A204.1 (cell line): ENCODE results near the gene RO60.
"Not testable (repeated sequence)": the region's sequence is repeated elsewhere in the genome, so short reads cannot be mapped to it uniquely, and the experiment has no call there.

Experiments
- FAIRE-seq: peaks from 2 replicates; lab custom pipeline; 2012; peaks lifted over from hg19 to GRCh38; lab: Jason Lieb, UNC

Gene RO60

GRCh38 chr1:193059282-193060114 lies at the start of gene RO60, which contains the start of gene UCHL5:
TSS of gene RO60 (plus strand) at chr1:193059612. CDS start at chr1:193069055, 9,443 bp downstream.
TSS of gene UCHL5 (minus strand) at chr1:193059360. CDS start at chr1:193059260, 100 bp downstream.
- FAIRE-seq: peak; percentile 94

- peak; percentile 11 for FAIRE-seq
Measured at GRCh38 chr1:193011406-193011805, 48.0 kb upstream of the RO60 start.

- FAIRE-seq: no peak
Measured at GRCh38 chr1:193013005-193013404, 46.4 kb upstream of the RO60 start.

DNA sequence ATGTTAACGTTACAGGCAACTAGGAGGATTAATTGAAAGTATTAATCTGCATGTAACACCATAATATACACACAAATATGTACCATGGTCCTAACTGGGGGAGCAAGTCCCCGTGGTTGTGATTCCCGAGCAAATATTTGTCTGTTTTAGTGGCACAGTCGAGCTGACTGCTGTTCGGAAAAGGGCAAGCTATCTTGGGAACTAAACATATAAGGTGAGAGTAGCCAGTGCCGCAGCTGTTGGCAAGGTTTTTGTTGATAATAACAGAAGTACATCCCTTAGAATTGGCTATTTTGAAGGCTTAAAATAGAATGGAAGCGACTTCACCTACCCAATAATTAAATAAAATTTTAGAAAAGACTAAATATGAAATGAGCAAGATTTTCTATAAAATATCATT lies 45.7 kb upstream of the RO60 start:
- FAIRE-seq: no peak

DNA sequence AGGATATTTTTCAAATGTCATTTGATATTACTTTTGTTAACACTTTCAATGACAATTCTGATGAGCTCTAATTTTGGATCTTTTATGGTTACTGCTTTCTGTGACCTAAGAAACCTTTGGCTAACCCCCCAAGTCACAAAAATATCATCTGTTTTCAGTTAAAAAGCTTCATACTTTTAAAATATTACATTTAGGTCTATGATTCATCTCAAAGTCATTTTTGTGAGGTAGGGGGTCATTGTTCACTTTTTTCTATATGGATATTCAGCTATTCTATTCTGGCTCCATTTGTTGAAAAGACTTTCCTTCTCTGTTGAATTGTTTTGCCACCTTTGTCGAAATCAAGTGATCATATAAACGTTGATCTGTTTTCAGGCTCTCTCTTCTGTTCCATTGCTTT lies 45.0 kb upstream of the RO60 start:
- FAIRE-seq: no peak

DNA sequence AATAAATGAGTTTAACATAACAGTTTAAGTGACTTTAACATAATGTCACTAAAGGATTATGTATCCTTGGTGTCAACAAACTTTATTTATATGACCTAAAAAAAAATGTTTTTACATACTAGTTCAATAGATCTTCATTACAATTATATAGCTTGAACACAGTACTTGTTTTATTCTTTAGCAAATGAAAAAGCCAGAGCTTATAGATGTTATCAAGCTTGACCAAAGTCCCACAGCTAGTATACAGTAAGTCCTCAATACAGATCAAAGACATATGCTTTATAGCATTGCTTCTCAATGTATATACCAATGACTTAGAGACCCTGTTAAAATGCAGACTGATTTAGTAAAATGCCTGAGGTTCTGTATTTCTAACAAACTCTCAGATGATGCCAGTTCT lies 42.6 kb upstream of the RO60 start:
- FAIRE-seq: peak; percentile 78

- FAIRE-seq: peak; percentile 97
Measured at GRCh38 chr1:193019442-193020026, 39.9 kb upstream of the RO60 start.

GRCh38 chr1:193025218-193025617 lies 34.2 kb upstream of the RO60 start:
- no peak for FAIRE-seq

- no peak for FAIRE-seq
Measured at GRCh38 chr1:193030280-193030679, 29.1 kb upstream of the RO60 start.

DNA sequence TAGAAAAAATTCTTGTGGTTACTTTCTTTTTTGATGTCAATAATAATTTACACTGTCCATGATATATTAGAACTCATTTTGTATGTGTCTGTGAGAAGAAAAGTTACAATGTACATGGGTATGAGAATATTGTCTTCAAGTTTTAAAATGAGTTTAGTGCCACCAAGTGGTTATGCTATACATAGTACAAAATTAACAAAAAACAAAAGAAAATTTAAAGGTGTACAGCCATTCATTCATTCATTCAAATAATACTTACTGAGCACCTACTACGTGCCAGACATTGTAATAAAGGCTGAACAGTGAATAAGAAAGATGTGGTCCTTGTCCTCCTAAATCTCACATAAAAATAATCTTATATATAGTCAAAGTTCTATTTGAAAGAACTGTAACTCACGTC lies 28.0 kb upstream of the RO60 start:
- peak; percentile 75 for FAIRE-seq

- not testable (repeated sequence) for FAIRE-seq
Measured at GRCh38 chr1:193032643-193033427, 26.6 kb upstream of the RO60 start.

GRCh38 chr1:193033610-193034009 lies 25.8 kb upstream of the RO60 start:
- no peak for FAIRE-seq

DNA sequence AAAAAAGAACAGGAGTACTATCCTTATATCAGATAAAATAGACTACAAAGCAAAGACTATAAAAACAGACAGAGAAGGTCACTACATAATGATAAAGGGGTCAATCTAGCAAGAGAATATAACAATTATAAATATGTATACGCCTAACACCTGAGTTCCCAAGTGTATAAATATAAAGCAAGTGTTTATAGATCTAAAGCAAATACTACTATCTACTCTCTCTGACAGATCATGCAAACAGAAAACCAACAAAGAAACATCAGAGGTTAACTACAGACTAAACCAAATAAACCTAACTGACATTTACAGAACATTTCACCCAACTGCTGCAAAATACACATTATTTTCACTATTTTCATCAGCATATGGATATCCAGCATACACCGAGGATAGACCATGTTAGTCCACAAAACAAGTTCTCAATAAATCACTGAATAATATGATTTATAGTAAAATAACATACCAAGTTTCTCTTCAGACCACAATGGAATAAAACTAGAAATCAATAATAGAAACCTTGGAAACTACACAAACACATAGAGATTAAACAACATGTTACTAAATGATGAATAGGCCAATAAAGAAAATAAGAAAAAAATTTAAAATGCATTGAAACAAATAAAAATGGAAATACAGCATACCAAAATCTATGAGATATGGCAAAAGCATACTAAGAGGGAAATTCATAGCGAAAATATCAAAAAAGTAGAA lies 22.9 kb upstream of the RO60 start:
- FAIRE-seq: no peak

- FAIRE-seq: no peak
Measured at GRCh38 chr1:193040011-193040410, 19.4 kb upstream of the RO60 start.

DNA sequence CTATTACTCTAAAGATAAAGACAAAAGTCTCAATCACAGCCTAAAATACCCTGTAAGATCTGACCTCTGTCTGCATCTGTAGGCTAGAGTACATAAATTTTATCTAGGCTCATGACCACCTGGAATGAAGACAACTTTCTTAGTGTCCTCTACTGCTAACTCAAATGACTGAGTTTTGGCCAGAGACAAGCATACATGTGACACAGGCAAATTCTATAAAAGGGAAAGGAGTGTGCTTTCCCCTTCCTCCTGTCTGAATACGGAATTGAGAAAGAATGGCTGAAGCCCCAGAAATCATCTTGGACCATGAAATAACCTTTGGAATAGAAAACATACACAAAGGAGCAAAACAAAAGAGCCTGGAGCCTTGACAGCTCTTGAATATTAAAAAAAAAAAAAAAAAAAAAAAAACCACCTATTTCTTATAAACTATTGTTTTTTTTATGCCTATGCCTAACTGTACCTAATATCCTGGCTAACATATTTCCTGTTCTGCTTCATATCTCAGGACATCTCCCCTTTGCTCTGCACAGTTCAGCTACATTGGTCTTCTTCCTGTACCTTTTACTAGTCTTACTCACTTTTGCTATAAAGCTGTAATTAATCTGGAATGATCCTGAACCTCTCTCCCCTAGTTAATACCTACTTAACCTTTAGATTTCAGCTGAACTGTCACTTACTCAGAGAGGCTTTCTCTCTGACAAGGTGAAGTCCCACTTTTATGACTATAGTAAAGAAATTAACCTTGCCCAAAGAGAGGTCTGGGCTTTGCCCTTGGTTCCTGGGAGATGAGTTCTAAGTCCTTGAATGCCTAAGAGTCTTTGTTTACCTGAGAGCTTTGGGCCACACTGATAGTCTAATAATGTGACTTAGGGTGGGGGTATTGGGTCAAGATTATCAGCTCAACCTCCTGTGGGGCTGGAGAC lies 16.4 kb upstream of the RO60 start:
- FAIRE-seq: no peak

GRCh38 chr1:193048913-193049312 lies 10.5 kb upstream of the RO60 start:
- not testable (repeated sequence) for FAIRE-seq

DNA sequence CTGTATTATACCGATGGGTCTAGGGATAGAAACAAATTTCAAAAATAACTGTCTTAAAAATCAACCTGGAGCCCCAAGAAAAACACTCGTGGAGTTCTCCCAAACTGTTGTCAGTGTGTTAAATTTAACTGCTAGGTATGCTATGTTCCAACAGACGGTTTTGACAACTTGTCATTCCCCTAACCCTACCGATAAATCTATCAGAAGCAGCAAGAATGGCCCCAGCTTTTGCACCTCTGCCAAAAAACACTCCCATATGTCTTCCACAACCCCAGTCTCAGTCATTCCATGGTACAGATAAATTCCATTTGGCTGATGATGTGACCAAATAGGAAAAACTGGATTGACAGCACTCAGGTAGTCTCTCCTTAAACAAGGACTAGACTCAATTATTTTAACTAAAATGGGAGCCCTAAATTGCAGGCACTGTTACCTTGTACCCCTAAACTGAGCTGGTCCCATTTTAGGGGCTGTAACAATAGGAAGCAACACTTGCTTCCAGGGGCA lies 5.2 kb upstream of the RO60 start:
- no peak for FAIRE-seq

DNA sequence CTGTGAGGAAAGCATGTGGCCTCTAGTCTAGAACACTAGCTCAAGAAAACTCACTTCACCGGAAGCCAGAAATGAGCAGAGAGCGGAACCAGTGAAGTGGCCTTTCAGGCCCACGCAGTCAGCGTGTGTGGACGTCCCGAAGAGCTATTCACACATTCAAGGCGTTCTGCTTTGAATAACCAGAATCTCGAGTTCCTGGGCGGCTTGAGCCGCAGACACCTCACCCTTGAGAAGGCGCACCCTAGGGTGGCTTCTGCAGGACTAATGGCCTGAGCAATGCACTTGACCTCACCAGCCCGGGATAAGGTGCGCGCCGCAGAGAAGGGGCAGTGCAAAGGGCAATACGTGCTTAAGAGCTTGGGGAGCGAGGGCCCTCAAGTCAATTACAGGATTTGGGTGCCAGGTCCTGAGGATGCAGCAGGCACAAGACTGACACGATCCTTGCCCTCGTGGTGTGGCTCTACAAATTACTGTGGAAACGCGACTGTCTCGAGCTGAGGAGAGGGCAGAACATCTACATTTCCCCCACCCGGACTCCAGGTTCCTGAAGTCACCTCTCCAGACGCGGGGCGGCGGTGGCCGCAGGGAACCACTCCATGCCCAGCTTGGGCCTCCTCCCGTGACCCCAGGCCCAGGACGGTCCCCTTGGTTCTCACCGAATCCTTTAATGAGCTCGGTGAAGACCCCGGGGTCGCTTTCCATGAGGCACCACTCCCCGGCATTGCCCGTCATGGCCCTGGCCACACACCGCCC lies 707 bp upstream of the RO60 start:
- no peak for FAIRE-seq

DNA sequence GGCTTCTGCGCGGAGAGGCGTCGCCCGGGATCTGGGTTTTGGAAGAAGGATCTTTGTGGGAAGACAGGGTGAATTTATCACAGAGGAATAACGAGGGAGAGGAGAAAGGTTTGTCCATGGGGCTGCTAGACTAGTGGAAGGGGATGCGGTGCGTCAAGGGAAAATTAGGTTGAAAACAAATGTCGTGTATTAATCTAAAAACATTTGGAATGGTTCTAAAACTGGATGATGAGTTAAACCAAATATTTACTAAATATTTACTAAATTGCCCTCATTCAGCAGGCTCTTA lies 647 bp downstream of the RO60 start:
- FAIRE-seq: no peak

DNA sequence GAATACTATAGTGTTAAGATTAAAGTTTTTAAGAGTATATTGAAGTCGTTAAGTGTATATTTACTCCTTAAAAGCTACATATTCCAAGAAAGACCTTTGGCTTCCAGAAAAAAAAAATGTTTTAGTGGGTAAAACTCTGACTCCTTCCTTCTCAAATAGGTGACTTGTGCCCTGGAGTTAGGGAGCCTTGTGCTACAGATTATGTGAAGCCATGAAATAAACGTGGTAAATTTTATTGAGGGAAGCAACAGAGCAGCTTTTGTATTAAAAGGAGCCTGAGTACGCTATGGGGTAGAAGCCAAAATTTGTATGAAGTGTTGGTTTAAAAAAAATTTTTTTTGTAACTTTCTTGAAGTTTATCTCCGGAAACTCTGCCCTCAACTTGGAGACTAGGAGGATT lies 994 bp downstream of the RO60 start:
- no peak for FAIRE-seq

- no peak for FAIRE-seq
Measured at GRCh38 chr1:193060938-193061337, 1.5 kb downstream of the RO60 start.
